Stimulated activated CD8-positive, alpha-beta memory T cell treated with anti-CD3 and anti-CD28 coated beads, Interleukin-4, amount 100 ng/mL, for 4 hours (primary cell): ENCODE data around the gene HEATR5A.
"Not testable (repeated sequence)": the region's sequence is repeated elsewhere in the genome, so short reads cannot be mapped to it uniquely, and the experiment has no call there.

Experiments used
- DNase-seq, 2 donors: peaks; one replicate each; pipeline ENCODE4 v3.0.0-alpha.2; 2020; ENCODE audit warnings: low read depth in 2 of 2, low spot score in 1 of 2

Gene HEATR5A

DNA sequence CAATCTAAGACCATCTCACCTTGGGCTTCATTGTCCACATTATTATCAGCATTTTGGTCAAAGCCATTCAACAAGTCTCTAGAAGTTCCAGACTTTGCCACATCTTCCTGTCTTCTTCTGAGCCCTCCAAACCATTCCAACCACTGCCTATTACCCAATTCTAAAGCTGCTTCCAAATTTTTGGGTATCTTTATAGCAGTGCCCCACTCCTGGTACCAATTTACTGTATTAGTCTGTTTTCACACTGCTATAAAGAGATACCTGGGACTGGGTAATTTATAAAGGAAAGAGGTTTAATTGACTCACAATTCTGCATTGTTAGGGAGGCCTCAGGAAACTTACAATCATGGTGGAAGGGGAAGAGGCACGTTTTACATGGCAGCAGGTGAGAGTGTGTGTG is 89.0 kb downstream of the HEATR5A start:
- not testable (repeated sequence) for DNase-seq

DNA sequence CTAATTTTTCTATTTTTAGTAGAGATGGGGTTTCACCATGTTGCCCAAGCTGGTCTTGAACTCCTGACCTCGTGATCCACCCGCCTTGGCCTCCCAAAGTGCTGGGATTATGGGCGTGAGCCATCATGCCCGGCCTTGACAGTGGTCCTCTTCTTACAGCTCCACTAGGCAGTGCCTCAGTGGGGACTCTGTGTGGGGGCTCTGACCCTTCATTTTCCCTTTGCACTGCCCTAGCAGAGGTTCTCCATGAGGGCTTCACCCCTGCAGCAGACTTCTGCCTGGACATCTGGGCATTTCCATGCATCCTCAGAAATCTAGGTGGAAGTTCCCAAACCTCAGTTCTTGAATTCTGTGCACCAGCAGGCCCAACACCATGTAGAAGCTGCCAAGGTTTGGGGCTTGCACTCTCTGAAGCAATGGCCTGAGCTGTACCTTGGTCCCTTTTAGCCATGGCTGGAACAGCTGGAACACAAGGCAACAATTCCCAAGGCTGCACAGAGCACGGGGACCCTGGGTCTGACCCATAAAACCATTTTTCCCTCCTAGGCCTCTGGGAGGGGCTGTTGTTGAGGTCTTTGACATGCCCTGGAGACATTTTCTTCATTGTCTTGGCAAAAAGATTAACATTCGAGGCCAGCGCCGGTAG is 90.4 kb downstream of the HEATR5A start:
- not testable (repeated sequence) for DNase-seq

DNA sequence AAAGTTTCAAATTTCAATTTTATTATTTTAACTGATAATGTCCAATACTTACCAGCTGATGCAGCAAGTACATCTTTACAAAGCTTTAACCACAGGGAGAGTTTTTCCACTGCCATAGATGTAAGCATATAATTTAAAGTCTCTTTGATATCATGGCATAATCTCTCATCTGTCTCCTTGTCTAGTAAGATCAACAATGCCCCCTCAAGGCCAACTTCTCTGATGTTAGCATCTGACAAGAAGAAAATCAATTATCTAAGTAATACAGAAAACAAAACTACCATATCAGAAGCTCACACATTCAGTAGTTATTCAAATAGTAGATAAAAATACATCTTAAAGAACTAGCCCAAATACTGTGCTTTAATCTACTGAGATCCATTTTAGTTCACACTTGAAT is 94.2 kb downstream of the HEATR5A start:
- DNase-seq: no peak

DNA sequence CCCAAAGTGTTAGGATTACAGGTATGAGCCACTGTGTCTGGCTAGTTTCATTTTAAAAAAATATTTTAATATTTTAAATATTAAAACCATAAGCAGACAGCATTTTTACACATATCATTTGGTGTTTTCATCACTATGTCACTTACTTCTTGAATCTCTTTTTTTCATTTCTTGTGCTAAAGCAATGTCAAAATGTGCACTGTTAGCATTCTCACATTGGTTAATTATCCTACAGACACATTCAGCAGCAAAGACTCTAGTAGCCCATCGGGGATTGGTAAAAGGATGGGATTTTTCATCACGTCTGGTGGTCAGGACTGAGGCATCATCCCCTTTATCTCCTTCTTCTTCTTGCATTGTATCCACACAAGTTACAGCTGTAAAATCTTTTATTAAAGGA is 96.9 kb downstream of the HEATR5A start:
- no peak for DNase-seq

DNA sequence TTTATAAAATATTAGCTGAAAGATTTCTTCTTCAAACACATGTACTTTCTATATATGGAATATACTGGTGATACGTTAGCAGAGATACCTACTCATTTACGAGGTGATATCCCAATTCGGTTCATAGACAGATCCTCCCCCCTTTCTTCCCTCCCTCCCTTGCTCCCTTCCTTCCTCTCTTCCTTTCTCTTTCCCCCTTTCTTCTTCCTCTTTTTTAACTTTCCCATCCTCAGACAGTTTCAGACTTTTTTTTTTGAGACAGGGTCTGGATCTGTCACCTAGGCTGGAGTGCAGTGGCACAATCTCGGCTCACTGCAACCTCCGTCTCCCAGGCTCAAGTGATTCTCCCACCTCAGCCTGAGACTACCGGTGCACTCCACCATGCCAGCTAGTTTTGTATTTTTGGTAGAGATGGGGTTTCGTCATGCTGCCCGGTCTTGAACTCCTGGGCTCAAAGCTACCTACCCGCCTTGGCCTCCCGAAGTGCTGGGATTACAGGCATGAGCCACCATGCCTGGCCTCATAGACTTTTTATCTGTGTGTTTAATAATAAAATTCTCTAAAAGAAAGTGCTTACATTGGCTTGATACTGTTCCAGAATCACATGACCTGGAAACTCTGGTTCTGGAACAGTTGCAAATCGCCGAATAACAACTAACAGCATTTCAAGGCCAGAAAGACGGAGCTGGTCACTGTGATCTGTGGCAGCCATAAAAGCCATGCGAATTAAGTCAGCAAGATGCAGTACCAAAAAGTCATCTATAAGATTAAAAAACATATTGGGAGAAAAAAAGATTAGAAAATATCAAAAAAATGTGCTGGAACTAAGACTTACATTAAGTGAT is 99.2 kb downstream of the HEATR5A start:
- DNase-seq: no peak

DNA sequence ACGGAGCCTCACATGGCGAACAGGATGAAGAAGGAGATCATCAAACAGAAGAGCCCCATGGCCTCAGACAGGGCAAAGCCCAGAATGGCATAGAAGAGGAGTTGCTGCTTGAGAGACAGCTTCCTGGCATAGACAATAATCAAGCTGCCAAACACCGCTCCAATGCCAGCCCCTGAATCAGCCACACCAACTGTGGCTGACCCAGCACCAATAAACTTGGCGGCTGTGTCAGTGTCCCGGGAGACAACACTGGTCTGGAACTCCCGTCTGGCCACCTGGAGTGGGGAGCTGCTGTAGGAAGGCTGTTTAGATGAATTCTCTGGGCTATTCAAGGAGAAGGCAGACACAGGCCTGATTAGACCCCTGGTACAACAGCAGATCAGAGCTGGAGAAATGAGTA is 100.1 kb downstream of the HEATR5A start:
- DNase-seq: no peak

DNA sequence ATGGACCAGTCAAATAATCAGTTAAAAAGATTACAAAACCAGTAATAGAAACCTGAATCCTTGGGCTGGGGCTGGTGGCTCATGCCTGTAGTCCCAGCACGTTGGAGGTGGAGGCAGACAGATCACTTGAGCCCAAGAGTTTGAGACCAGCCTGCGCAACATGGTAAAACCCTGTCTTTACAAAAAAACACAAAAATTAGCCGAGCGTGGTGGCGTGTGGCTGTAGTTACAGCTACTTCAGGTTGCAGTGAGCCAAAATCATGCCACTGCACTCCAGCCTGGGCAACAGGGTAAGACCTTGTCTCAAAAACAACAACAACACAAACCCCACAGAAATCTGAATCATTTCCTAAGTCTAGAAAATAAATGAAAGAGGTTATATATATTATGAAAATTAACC is 100.6 kb downstream of the HEATR5A start:
- no peak for DNase-seq

DNA sequence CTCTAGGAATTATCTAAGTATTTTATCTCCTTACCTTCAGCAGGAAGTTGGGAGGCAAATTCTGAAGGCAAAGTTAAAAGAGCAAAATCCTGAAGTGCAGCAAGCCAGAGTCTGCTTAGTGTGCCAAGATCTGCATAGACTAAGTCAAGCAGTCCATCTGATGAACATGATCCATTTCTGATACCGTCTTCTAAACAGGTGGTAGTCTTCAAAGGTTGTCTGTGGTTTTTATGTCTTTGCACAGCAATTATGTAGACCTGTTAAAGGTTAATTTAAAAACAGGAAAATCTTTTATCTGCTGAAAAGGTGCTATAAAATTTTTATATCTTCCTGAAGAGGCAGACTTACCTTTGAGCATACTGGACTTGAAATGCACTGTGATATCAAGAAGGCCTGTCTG is 107.4 kb downstream of the HEATR5A start:
- no peak for DNase-seq

DNA sequence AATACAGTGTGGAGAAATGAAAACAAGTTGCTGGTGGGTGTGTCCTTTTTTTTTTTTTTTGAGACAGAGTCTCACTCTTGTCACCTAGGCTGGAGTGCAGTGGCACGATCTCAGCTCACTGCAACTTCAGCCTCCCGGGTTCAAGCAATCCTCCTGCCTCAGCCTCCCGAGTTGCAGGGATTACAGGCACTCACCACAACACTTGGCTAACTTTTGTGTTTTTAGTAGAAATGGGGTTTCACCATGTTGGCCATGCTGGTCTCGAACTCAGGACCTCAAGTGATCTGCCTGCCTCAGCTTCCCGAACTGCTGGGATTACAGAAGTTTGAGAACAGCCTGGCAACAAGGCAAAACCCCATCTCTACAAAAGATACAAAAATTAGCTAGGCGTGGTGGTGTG is 108.0 kb downstream of the HEATR5A start:
- DNase-seq: not testable (repeated sequence)

DNA sequence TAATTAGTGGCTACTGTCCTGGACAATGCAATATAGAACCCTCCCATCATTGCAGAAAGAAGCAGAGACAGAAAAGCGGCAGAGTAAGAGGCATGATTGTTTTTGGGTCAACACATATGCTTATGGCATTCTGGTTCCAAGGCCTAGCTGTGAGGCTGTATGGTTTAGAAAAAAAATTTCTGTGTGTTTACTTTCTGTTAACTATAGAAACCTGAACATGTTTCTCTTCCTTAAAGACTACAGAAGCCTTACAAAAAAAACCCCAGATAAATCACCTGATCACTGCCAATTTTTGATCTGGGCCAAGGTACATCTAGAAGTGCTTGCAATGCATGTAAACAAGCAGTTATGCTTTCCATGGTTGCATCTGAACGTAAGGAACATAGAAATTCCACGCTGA is 112.7 kb downstream of the HEATR5A start:
- no peak for DNase-seq

DNA sequence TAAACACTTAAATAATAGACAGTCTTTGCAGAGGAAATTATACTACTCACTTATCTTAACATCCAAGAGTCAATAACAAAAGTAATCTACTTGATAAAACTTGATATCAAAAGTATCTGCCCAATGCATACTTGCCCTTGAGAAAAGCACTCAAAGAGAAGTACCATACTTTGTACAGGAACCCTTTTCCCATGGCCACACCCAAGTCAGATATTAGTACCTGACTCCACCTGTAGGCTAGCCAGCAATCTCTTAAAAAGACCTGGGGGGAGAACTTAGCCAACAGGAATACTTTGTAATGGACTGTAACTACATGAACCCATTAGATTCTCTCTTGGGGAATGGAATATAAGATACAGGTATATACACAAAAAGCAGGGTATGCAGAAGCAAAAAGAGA is 113.2 kb downstream of the HEATR5A start:
- DNase-seq: no peak

DNA sequence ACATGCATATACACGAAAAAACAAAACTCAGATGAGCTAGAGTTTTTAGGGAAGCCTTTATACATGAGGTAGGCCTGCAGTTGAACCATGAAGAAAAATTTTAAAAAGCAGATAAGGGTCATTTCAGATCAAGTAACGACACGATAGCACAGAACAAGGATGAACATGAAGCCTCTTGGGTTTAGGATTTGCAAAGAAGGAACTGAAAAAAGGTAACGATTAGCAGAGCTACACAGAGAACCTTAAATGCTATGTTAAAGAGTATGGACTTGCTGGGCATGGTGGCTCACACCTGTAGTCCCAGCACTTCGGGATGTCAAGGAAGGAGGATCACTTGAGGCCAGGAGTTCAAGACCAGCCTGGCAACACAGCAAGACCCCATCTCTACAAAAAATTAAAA is 116.7 kb downstream of the HEATR5A start:
- no peak for DNase-seq

DNA sequence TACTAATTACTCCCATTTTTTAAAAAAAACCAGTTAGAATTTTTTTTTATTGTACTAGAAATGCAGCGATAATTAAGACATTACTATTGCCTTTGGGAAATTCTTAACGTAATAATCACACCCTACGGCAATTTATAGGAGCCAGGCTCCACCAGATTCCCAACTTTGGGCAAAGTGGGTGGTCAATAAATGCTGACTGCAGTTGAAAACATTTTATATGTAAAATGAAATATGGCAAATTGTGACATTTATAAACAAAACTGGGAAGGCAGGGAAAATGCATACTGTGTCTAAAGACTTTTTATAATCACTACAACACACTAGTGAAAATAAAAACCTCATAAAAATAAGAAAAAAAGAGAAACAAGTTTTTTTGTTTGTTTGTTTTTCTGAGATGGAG is 119.5 kb downstream of the HEATR5A start:
- DNase-seq: no peak

DNA sequence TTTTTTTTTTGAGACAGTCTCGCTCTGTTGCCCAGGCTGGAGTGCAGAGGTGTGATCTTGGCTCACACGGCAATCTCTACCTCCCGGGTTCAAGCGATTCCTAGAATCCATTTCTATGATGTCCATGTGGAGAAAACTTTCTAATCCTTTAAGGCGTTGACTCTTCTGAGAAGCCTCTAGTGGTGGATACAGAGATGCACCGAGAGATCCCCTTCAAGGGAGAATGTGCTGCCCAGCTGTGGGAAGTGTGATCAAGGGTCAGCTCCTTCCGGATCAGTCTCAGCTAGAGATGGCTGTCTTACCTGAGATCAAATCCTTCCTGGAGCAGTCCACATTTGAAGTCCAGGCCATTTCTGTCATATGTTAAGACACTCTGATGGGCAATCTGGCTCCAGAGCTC is 120.1 kb downstream of the HEATR5A start:
- DNase-seq: no peak

DNA sequence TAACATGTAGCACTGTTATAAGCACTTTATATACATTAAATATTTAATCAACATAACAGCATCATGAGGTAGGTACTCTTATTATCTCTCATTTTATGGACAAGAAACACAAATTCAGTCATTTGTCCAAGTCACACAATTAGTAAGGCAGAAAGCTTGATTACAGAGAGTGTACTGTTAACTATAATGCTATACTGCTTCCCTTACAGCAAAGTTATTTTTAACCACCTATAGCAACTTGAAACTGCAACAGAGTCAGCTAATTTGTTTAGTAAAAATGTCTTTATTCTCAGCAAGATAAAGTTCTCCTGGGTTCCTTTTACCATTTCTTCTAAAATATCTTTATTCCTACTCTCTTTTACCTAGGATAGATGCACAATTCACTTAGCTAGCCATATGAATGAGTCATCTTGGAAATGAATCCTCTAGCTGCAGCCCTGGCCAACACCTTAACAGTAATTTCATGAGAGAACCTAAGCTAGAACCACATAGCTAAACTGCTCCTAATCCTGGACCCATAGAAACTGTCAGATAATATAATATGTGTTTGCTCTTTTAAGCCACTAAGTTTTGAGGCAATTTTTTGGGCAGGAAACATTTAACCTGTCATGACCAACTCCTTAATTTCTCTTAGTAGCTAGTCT is 122.5 kb downstream of the HEATR5A start:
- no peak for DNase-seq

DNA sequence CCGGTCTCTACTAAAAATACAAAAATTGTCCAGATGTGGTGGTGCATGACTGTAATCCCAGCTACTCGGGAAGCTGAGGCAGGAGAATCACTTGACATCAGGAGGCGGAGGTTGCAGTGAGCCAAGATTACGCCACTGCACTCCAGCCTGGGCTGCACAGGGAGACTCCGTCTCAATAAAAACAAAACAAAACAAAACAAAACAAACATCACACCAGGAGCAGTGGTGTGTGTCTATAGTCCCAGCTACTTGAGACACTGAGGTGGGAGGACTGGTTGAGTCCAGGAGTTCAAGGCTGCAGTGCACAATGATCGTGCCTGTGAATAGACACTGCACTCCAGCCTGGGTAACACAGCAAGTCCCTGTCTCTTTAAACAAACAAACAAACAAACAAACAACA is 123.2 kb downstream of the HEATR5A start:
- no peak for DNase-seq

DNA sequence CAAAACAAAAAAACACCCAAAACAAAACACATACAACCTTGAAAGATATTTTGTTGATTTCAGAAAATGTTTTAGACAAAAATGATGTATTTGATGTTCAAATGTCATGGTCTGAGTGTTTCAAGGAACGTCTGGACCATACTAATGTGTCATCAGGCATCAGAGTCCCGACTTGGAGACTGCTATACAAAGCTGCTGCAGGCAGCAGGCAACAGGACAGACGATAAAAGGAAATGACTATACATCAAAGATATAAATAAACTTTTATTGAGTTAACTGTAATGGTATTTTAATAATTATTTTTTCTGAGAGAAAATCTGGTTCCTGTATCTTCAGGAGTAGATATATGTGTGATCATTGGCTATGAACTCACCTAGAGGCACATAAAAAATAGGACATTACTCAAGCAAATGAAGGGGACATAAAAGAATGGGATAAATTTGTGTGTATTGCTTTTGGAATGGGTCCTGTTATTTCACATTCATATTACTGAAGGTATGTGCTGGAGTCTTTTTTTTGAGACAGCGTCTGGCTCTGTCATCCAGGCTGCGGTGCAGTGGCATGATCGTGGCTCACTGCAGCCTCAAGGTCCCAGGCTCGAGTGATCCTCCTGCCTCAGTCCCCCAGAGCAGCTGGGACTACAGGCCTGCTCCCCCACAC is 125.5 kb downstream of the HEATR5A start:
- no peak for DNase-seq

DNA sequence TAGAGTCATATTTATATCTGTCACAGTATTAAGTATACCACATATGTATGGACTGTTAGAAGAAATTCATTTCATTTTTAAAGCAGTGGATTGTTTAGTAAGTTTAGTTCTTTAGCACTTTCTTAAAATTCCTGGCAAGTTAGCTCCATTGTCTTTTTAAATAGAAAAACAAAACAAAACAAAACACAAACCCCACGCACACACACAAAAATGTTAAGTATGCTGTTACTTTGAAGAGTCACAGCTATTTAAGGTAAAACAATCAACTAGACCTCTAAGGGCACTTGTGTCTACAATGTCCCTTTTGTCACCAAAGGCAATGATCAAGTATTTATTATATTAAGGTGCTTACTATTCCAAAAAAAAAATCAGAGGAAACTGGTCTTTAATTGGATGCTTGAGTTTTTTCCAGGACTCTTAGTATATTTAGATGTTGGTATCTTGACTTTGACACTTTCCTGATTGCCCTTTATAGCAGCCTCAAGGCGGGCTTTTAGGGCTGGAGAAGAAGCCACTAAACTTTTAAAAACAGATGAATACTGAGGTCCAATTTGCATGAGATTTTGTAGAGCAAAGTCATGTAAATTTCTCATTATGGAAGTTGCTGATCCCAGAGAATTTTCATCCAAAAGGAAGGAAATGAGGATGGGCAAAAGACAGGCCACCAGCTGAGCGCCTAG is 127.3 kb downstream of the HEATR5A start:
- no peak for DNase-seq

DNA sequence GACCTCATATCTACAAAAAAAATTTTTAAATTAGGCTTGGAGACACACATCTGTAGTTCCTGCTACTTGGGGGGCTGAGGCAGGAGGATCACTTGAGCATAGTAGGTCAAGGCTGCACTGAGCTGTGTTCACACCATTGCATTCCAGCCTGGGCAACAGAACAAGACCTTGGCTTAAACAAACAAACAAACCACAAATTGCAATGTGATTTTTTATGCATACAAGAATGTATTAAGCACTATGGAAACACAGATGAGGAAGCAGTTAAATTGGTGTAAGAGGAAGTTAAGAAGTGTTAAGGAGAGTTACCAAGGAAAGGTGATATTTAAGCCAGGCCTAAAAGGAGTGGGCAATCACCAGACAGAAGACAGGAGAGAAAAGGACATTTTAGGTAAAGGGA is 129.1 kb downstream of the HEATR5A start:
- no peak for DNase-seq

DNA sequence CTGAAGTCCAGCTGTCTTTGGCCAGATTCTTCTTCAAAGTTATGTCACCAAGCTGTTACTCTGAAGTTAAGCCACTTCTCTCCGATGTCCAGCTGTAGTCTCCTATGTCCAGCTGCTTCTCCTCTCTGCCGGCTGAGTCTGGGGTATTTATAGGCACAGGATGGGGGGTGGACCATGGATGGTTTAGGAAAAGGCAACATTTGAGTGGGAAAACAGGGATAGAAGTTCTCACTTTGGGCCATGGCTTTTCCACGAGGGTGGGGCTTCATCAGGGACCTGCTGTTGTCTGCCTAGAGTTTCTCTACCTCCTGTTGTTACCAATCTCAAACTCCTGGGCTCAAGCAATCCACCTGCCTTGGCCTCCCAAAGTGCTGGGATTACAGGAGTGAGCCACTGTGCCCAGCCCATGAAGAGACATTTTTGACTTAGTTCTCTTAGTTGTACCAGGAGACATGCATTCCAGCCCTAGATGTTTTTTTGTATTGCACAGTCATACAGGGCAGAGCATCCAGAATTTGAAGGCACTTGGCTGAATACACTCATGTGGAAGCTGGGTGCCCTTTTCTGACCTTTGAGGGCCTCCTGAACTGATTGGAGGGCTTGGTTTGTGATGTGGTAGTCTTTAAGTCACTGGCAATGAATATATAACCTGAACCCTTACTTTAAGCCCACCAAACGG is 132.9 kb downstream of the HEATR5A start:
- no peak for DNase-seq
